Heart left ventricle (tissue), 13 donors: ENCODE measurements around the gene NIF3L1.

Experiments
- POLR2A ChIP-seq, 2 donors: fragments of 450-650 bp; IDR thresholded peaks; one replicate each; pipeline ENCODE4 v1.6.1; 2017; ENCODE audit warnings: antibody characterized with exemption in 2 of 2, mild to moderate bottlenecking in 2 of 2, moderate library complexity in 2 of 2
- TF ChIP-seq, protein P1 (sequence below), 12 donors: fragments of 200-600 bp; sonication (generic) in 4 of 12; IDR thresholded peaks; one replicate each; pipeline versions ENCODE4 v1.5.0 to v1.8.0; 2018 to 2022; ENCODE audit warnings: antibody characterized with exemption in 12 of 12, mild to moderate bottlenecking in 5 of 12
- donor health status: ischemic (EF 13 %, LVEDD 7.1; RV severe dilation, severe dysfunction).
- donor health status: DM: no; HTN: yes; CAD: no.
- donor health status: DM: no; HTN: no; CAD: no.
- donor health status: ischemic (EF 25% LVEDD 6.9; RV normal size, moderate dysfunction).
- donor health status: ischemic (EF 25% LVEDD 5.7; RV mildly dilated, moderate dysfunction).
- donor health status: ischemic (EF 35%, LVEDD 5.7; RV mildly dilated, moderate dysfunction).
- donor health status: nonischemic (EF 11% LVEDD 7.7; RV severe dilation, severe dysfunction).
- donor health status: DM: yes; HTN: yes; CAD: no.
- donor health status: PGD.
- donor health status: ischemic (EF 29% LVEDD 5.4; RV normal size, mild dysfunction).
- donor health status: nonischemic (EF 23%, LVEDD 6.1; RV moderate dilation, normal function).

- TF ChIP-seq, protein P1, sequence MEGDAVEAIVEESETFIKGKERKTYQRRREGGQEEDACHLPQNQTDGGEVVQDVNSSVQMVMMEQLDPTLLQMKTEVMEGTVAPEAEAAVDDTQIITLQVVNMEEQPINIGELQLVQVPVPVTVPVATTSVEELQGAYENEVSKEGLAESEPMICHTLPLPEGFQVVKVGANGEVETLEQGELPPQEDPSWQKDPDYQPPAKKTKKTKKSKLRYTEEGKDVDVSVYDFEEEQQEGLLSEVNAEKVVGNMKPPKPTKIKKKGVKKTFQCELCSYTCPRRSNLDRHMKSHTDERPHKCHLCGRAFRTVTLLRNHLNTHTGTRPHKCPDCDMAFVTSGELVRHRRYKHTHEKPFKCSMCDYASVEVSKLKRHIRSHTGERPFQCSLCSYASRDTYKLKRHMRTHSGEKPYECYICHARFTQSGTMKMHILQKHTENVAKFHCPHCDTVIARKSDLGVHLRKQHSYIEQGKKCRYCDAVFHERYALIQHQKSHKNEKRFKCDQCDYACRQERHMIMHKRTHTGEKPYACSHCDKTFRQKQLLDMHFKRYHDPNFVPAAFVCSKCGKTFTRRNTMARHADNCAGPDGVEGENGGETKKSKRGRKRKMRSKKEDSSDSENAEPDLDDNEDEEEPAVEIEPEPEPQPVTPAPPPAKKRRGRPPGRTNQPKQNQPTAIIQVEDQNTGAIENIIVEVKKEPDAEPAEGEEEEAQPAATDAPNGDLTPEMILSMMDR (IDR thresholded peaks at IDR 0.05) = no peak
- TF ChIP-seq POLR2A (IDR thresholded peaks at IDR 0.05) = no peak
These were observed 28.9 kb upstream of the NIF3L1 start for GRCh38 chr2:200860092-200860795.
